ENCODE results near the gene SLC9A8.

Gene SLC9A8

DNA sequence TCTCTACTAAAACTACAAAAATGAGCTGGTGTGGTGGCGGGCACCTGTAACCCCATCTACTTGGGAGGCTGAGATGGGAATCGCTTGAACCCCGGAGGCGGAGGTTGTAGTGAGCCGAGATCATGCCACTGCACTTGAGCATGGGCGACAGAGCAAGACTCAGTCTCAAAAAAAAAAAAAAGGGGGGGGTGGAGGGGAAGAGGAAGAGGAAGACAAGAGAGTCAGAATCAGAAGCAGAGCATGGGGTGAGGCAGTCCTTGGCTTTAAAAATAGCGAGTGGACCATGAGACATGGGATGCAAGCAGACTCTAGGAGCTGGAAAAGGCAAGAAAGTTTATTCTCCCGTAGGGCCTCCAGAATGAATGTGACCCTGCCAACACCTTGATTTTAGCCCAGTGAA, 3.9 kb upstream of the SLC9A8 start:
- TF ChIP-seq CTCF (IDR thresholded peaks at IDR 0.05; ENCODE audit: insufficient read depth, missing control alignments) = no peak
- no peak for FAIRE-seq

GRCh38 chr20:49809803-49810359, 2.7 kb upstream of the SLC9A8 start:
- DNase-seq (ENCODE audit: insufficient read length, low spot score) (no peak), FAIRE-seq (no peak)
- no peak for TF ChIP-seq CTCF (IDR thresholded peaks at IDR 0.05; ENCODE audit: insufficient read depth, missing control alignments)

More for the DNA sequence above, 3.9 kb upstream of the SLC9A8 start:
- no peak for DNase-seq (ENCODE audit: insufficient read length, low spot score)

DNA sequence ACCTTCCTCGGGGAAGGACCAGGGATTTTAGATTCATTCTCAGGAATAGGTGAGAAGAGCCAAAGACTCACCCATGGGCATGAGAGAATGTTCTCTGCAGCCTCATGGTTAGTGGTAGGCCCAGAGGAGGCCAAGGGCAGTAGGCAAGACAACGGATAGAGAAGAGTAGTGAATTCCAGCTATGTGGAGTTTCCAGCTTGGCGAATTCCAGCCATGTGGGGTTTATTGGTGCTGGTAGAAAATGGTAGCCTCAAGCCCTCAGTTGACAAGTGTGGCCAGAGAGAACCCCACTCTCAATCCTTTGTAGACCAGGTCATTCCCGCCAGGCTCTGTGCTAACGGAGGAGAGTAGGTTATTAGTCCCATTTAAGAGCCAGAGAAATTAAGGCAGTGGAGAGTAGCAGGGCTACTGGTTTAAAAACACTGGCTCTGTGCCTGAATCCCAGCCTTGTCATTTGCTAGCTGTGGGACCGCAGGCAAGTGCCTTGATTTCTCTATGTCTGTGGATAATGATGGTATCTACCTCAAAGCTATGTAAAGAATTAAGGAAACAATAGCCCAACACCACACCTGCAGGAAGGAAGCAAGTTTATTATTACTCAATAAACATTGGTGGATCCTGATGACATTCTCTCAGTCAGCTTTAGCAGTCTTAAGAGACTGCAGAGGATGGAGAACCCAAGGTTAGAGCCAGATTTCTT, 2.0 kb upstream of the SLC9A8 start:
- no peak for TF ChIP-seq CTCF (IDR thresholded peaks at IDR 0.05; ENCODE audit: insufficient read depth, missing control alignments)
- FAIRE-seq (no peak), DNase-seq (ENCODE audit: insufficient read length, low spot score) (no peak)

- DNase-seq (ENCODE audit: insufficient read length, low spot score) (no peak), FAIRE-seq (no peak)
- TF ChIP-seq CTCF (IDR thresholded peaks at IDR 0.05; ENCODE audit: insufficient read depth, missing control alignments) = no peak
Observed at GRCh38 chr20:49811825-49812506, 662 bp upstream of the SLC9A8 start.

DNA sequence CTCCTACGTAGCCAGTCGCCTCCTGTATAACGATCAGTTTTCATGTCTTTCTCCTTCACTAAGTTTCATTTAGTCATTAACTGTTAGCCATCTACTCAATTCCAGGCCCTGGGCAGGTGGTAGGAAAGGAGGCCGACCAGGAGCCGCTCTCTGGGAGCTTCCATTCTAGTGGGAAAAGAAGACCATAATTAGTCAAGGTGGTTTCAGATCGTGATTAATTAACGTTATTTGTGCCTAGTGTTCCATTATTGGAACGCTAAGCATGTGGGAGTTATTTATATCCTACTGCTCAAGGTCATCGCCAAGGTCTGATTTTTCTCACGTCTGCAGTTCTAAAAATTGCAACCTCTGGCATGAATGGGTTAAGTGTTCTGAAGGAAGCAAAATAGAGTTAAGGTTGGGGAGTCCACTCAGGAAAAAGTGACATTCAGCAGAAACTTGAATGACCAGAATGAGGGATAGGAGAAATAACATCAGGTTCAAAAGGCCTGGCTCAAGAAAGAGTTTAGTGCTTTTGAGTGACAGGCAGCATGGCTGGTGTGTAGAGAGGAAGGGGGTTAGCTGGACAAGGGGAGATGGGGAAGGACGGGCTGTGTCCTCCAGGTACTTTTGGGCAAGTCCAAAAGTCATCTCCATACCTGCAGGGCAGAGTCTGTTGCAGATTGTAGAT, 812 bp downstream of the SLC9A8 start:
- no peak for TF ChIP-seq CTCF (IDR thresholded peaks at IDR 0.05; ENCODE audit: insufficient read depth, missing control alignments)
- no peak for FAIRE-seq
- DNase-seq (ENCODE audit: insufficient read length, low spot score) = no peak

GRCh38 chr20:49814057-49814694, 1.5 kb downstream of the SLC9A8 start:
- FAIRE-seq (no peak), DNase-seq (ENCODE audit: insufficient read length, low spot score) (no peak)
- no peak for TF ChIP-seq CTCF (IDR thresholded peaks at IDR 0.05; ENCODE audit: insufficient read depth, missing control alignments)

Measured in D721Med (cell line).